ENCODE measurements around the gene WNT2B. TPM values are rescaled to one million over a fixed set of nuclear protein-coding genes. Genes with fewer than 3 reads are reported as not detected.

WNT2B gene
- total RNA-seq, 1 donor from 2014 or later, result not detected

GRCh38 chr1:112524251-112524650 is 15.5 kb downstream of the WNT2B start:
- Mint-ChIP-seq H3K36me3 (ENCODE audit: low read depth) (peaks cover 2% of the 10 kb centered on the region), H3K27ac (no peak overlapping the region), H3K9me3 (no peaks in the 10 kb centered on the region), H3K4me3 (no peak overlapping the region), H3K4me1 (no peaks in the 10 kb centered on the region), H3K27me3 (no peaks in the 10 kb centered on the region)
- DNase-seq, result no peak
- intact Hi-C loops (cut with micrococcal nuclease), result no loop called here

GRCh38 chr1:112524986-112525385 is 16.2 kb downstream of the WNT2B start:
- Mint-ChIP-seq H3K27me3 (no peaks in the 10 kb centered on the region), H3K27ac (no peak overlapping the region), H3K4me3 (no peak overlapping the region), H3K4me1 (no peaks in the 10 kb centered on the region), H3K36me3 (ENCODE audit: low read depth) (peaks cover 2% of the 10 kb centered on the region), H3K9me3 (no peaks in the 10 kb centered on the region)
- no peak for DNase-seq
- intact Hi-C loops (cut with micrococcal nuclease), result no loop called here

DNA sequence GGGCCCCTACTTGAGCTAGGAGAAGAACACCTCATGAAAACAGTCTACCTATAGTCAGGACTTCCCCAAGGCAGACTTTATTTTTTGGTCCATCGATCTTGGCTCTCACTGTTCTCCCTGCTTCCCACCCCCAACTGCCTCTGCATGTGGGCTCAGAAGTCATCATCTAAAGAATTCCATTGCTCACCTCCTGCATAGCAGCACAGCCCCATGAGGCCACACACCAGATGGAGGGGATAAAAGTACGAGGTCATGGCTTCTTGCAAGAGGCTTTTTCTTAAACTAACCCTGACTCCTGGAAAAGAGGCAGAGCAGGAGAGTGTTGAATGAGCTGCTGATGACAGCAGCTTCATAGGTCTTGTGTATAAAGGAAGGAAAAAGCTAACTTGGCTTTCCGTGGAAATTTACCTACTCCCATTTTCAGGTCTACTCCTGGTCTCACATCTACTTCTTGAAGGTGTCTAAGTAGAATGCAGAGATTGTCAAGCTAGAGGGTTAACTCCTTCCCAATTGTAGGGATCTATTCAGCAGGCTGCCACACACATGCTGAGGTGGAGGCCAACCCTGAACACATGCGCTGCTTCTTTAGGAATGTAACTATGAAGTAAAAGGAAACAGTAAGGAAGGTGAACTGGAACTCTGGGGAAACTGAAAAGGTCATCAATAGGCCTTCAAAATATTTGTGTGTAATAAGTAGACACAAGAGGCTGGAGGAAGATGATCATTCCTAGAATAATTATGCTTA is 18.7 kb downstream of the WNT2B start:
- Mint-ChIP-seq H3K27ac (no peak overlapping the region), H3K27me3 (no peaks in the 10 kb centered on the region), H3K4me3 (no peak overlapping the region), H3K4me1 (no peaks in the 10 kb centered on the region), H3K36me3 (ENCODE audit: low read depth) (peaks cover 2% of the 10 kb centered on the region), H3K9me3 (no peaks in the 10 kb centered on the region)
- DNase-seq, result no peak
- intact Hi-C loops (cut with micrococcal nuclease), result no loop called here

GRCh38 chr1:112528076-112528475 is 19.3 kb downstream of the WNT2B start:
- no peaks in the 10 kb centered on the region for H3K27me3 Mint-ChIP-seq
- H3K9me3 Mint-ChIP-seq, result no peaks in the 10 kb centered on the region
- DNase-seq, result no peak
- H3K4me1 Mint-ChIP-seq, result no peaks in the 10 kb centered on the region
- no peak overlapping the region for H3K4me3 Mint-ChIP-seq
- intact Hi-C loops (cut with micrococcal nuclease), result no loop called here
- no peaks in the 10 kb centered on the region for H3K36me3 Mint-ChIP-seq (ENCODE audit: low read depth)
- no peak overlapping the region for H3K27ac Mint-ChIP-seq

DNA sequence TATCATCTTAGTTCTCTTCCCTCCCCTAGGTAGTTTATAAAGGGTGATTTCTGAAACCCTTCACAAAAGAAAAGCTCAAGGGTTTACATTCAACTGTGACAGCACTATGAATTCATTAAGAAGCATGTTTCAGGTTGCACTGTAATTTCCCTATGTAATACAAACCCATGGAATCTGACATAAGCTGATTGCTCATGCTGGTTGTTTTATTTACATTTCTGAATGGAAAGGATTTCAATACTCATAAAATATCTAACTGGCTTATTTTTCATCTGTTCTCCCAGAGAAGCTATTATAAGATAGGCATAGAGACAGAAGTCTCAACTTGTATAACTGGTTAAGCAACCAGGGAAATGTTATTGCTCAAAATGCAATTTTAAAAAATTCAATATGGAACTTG is 20.5 kb downstream of the WNT2B start:
- Mint-ChIP-seq H3K4me3 (no peak overlapping the region), H3K9me3 (no peaks in the 10 kb centered on the region), H3K27ac (no peak overlapping the region), H3K4me1 (no peaks in the 10 kb centered on the region), H3K27me3 (no peaks in the 10 kb centered on the region), H3K36me3 (ENCODE audit: low read depth) (no peaks in the 10 kb centered on the region)
- no peak for DNase-seq
- intact Hi-C loops (cut with micrococcal nuclease), result no loop called here

DNA sequence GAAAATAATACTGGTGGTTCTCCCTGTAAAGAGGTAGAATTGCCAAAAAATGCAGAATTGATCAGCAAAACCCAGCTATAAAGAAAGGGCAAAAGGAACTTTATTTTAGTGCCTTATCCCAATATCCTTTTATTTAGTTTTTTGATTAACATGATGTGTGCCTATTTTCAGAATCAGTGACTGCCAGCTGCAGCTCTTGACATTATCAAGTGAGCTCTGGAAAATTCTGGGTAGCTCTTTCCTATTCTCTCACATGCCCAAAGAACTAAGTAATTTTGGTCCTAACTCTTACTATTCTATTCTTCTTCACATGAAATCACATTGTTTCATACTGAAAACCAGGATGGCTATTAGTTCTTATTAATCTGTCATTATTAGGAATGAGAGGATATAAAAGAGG is 22.1 kb downstream of the WNT2B start:
- Mint-ChIP-seq H3K9me3 (no peaks in the 10 kb centered on the region), H3K27ac (no peak overlapping the region), H3K27me3 (no peaks in the 10 kb centered on the region), H3K36me3 (ENCODE audit: low read depth) (no peaks in the 10 kb centered on the region), H3K4me3 (no peak overlapping the region), H3K4me1 (no peaks in the 10 kb centered on the region)
- no peak for DNase-seq
- intact Hi-C loops (cut with micrococcal nuclease), result no loop called here

DNA sequence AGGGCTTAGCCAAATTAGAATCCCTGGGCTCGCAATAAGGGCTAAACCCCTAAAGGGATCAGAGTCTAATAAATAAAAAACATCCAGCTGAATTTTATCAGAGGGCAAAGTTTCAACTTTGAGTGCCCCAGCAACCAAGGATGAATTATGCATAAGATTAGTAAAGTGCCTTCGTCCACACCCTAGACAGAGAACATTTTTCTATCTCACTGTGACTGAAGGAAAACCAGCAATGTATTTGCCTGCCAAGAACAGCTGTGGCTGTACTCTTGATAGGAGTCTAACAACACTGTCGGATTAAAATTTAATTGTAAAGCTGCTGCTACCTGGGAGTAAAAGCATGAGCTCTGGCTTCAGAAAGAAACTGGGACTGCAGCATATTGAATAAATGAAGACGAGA is 23.3 kb downstream of the WNT2B start:
- Mint-ChIP-seq H3K27me3 (no peaks in the 10 kb centered on the region), H3K36me3 (ENCODE audit: low read depth) (no peaks in the 10 kb centered on the region), H3K27ac (no peak overlapping the region), H3K4me3 (no peak overlapping the region), H3K9me3 (no peaks in the 10 kb centered on the region), H3K4me1 (no peaks in the 10 kb centered on the region)
- intact Hi-C loops (cut with micrococcal nuclease), result no loop called here
- DNase-seq, result no peak

DNA sequence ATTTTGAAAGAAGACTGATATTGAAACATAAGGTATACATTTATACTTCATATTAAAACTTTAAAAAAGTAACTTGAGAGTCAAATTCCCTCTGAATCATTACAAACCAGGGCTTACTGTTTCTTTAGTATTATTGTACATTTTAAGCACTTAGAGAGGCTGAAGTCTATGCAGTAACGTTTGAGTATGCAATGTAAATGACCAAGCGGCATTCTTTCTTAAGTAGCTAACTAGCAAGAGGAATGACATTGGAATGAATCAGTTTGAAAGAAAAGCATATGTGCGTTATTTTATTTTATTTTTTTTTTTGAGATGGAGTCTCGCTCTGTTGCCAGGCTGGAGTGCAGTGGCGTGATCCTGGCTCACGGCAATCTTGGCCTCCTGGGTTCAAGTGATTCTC is 24.3 kb downstream of the WNT2B start:
- no peaks in the 10 kb centered on the region for H3K4me1 Mint-ChIP-seq
- no peak overlapping the region for H3K4me3 Mint-ChIP-seq

GRCh38 chr1:112536561-112536960 is 27.8 kb downstream of the WNT2B start:
- no peak overlapping the region for H3K4me3 Mint-ChIP-seq
- H3K4me1 Mint-ChIP-seq, result no peaks in the 10 kb centered on the region
- H3K9me3 Mint-ChIP-seq, result no peaks in the 10 kb centered on the region
- DNase-seq, result no peak
- intact Hi-C loops (cut with micrococcal nuclease), result no loop called here
- H3K36me3 Mint-ChIP-seq (ENCODE audit: low read depth), result no peaks in the 10 kb centered on the region
- no peak overlapping the region for H3K27ac Mint-ChIP-seq
- H3K27me3 Mint-ChIP-seq, result no peaks in the 10 kb centered on the region

More for the DNA sequence above, 24.3 kb downstream of the WNT2B start:
- H3K9me3 Mint-ChIP-seq, result no peaks in the 10 kb centered on the region
- no peaks in the 10 kb centered on the region for H3K36me3 Mint-ChIP-seq (ENCODE audit: low read depth)
- H3K27me3 Mint-ChIP-seq, result no peaks in the 10 kb centered on the region
- intact Hi-C loops (cut with micrococcal nuclease), result no loop called here
- no peak for DNase-seq
- H3K27ac Mint-ChIP-seq, result no peak overlapping the region

GRCh38 chr1:112537456-112537855 is 28.7 kb downstream of the WNT2B start:
- Mint-ChIP-seq H3K27me3 (no peaks in the 10 kb centered on the region), H3K9me3 (no peaks in the 10 kb centered on the region)
- DNase-seq, result peak; percentile 40

DNA sequence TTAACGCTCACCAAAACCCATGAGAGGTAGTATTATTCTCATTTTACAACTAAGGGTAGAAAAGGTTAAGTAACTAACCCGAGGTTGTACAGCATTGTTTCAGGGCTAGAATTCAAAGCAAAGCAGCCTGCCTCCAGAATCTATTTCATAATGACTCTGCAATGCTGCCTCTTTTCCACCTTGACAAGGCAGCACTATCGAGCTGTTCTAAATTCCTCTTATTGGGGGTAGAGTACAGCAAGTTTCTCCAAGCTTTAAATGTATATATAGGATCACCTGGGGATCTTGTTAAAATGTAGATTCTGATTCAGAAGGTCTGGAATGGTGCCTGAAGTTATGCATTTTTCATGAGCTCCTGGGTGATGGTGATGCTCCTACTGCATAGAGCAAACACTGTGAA is 30.1 kb downstream of the WNT2B start:
- DNase-seq, result no peak
- H3K4me3 Mint-ChIP-seq, result no peak overlapping the region
- peaks cover 2% of the 10 kb centered on the region for H3K36me3 Mint-ChIP-seq (ENCODE audit: low read depth)
- H3K9me3 Mint-ChIP-seq, result no peaks in the 10 kb centered on the region
- no peaks in the 10 kb centered on the region for H3K4me1 Mint-ChIP-seq
- no peak overlapping the region for H3K27ac Mint-ChIP-seq
- intact Hi-C loops (cut with micrococcal nuclease), result no loop called here
- H3K27me3 Mint-ChIP-seq, result no peaks in the 10 kb centered on the region

More at GRCh38 chr1:112537456-112537855, 28.7 kb downstream of the WNT2B start:
- Mint-ChIP-seq H3K36me3 (ENCODE audit: low read depth) (peaks cover 2% of the 10 kb centered on the region), H3K27ac (no peak overlapping the region), H3K4me1 (no peaks in the 10 kb centered on the region), H3K4me3 (no peak overlapping the region)
- intact Hi-C loops (cut with micrococcal nuclease), result no loop called here

DNA sequence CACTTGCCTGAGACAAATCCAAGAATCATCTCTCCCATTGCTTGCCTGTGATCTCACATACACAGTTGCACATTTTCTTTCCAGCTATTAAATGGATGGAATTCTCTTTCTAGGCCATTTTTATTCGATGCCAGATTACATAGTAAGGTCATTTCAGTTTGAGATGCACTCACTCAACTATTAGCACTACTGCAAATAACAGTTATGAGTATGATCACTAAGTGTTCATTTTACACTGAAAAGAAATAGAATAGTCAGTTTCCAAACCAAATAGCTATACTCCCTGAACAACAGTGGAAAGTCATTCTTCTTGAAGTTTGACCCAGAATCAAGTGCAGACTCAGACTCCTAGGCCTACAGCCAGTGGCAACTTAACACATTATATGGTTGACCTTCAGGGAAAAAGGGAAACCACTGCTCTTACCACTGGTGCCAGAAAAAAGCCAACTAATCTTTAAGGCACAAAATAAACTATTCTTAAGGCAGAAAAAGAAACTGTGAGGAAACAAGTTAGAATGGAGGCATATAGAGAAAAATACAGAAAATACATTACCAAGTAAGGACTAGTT is 31.5 kb downstream of the WNT2B start:
- Mint-ChIP-seq H3K27me3 (no peaks in the 10 kb centered on the region), H3K4me1 (no peaks in the 10 kb centered on the region), H3K36me3 (ENCODE audit: low read depth) (peaks cover 2% of the 10 kb centered on the region), H3K27ac (no peak overlapping the region), H3K9me3 (no peaks in the 10 kb centered on the region), H3K4me3 (no peak overlapping the region)
- DNase-seq, result no peak
- intact Hi-C loops (cut with micrococcal nuclease), result no loop called here

GRCh38 chr1:112541299-112541698 is 32.5 kb downstream of the WNT2B start:
- Mint-ChIP-seq H3K4me1 (no peaks in the 10 kb centered on the region), H3K9me3 (no peaks in the 10 kb centered on the region), H3K4me3 (no peak overlapping the region), H3K36me3 (ENCODE audit: low read depth) (peaks cover 2% of the 10 kb centered on the region), H3K27me3 (no peaks in the 10 kb centered on the region), H3K27ac (no peak overlapping the region)
- no peak for DNase-seq
- intact Hi-C loops (cut with micrococcal nuclease), result no loop called here

DNA sequence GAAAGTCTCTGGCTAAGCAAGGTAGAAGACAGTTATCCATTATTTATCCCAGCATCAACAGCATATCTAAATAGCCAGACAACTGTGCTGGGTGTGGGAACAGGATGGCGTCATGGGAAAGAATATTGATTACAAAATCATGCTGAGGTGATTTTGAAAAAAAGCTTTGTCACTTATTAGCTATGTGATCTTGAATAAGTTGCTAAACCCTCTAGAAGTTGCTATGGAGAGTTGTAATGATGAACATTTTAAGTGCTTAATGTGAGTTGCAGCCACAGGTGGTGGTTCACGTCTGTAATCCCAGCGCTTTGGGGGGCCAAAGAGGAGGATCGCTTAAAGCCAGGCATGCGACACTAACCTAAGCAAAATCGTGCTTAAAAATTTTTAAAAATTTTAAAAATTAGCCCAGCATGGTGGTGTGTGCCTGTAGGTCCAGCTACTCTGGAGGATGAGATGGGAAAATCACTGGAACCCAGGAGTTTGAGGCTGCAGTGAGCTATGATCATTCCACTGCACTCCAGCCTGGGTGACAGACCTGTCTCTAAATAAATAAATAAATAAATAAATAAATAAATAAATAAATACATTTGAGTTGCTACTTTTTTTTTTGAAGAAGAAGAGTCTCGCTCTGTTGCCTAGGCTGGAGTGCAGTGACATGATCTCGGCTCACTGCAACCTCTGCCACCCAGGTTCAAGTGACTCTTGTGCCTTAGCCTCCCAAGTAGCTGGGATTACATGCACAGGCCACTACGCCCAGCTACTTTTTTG is 33.6 kb downstream of the WNT2B start:
- H3K9me3 Mint-ChIP-seq, result no peaks in the 10 kb centered on the region
- intact Hi-C loops (cut with micrococcal nuclease), result no loop called here
- H3K36me3 Mint-ChIP-seq (ENCODE audit: low read depth), result peaks cover 2% of the 10 kb centered on the region
- H3K27ac Mint-ChIP-seq, result no peak overlapping the region
- no peak for DNase-seq
- H3K27me3 Mint-ChIP-seq, result no peaks in the 10 kb centered on the region
- H3K4me1 Mint-ChIP-seq, result no peaks in the 10 kb centered on the region
- H3K4me3 Mint-ChIP-seq, result no peak overlapping the region

Data from activated CD4-positive, alpha-beta T cell treated with anti-CD3 and anti-CD28 coated beads, Interleukin-2, amount 10 ng/mL, durations not matched to agents 24 days and 14 days (primary cell).